NCI-H524 (cell line): ENCODE results near the gene FADS3.

ENCODE experiments used
- DNase-seq, 2 experiments: peaks; one replicate each; lab custom pipeline; 2025; lab: John Stamatoyannopoulos, UW

Gene FADS3

DNA sequence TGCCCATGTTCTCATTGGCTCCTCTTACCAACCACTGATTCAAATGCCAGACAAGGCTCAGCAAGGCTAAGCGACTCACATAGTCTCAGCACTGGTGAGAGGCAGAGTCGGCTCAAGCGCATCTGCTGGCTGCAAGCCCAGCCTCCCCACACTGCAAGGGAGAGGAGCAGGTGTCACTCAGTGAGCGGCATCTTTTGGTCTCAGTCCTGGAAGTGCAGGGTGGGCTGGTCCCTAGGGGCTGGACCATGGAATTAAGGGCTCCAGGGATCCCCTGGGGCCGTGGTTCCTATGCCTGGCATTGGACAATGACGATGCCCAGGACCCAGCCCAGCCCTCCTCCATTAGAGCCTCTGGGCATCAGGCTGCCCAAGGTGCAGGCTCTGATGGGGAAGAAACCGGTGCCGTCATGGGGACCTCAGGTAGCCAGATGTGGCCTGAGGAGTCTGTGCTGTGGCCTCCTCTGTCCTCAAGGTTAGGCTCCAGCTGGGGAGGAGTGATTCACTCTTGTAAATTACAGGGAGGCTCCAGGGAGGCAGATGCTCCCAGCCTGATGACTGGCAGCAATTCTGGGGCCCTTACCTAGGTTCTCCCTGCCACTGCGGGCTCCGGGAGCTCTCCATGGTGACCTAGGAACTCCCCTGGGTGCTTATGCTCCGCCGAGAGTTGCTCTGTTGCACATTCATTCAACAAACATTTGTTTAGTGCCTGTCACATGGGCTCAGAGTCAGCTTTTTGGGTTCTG is 35.2 kb downstream of the FADS3 start:
- no peak for DNase-seq

DNA sequence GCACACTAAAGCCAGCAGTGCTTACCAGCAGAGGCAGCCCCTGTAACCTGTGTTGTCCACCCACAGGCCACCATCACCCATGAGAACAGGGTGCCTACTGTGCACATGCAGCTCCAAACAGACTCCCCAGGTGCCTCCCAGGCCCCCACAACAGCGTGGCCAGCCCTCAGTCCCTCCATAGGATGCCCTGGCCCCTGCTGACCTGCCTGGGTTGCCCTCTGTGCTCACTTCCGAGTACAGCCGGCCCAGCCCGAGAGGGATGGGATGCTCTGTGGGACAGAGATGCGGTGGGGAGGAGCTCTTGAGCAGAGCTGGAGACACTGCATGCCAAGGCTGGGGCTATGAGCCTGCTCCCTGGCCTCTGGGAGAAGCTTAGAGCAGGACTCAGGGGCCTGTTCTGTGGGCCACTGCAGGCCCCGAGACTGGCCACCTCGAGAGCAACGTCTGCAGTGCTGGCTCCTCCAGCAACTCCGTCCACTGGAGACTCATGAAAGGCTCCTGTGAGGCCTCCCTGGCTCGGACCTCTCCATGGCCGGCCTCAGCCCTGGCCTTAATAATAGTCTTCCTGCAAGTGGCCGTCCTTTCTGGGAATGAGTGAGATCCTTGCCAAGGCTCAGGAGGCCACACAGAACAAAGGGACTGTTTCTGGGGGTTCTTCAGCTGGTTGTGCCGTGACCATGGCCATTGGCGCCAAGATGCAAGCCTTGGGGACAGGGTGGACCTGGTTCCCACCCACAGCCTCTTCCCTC is 36.2 kb downstream of the FADS3 start:
- no peak for DNase-seq

DNA sequence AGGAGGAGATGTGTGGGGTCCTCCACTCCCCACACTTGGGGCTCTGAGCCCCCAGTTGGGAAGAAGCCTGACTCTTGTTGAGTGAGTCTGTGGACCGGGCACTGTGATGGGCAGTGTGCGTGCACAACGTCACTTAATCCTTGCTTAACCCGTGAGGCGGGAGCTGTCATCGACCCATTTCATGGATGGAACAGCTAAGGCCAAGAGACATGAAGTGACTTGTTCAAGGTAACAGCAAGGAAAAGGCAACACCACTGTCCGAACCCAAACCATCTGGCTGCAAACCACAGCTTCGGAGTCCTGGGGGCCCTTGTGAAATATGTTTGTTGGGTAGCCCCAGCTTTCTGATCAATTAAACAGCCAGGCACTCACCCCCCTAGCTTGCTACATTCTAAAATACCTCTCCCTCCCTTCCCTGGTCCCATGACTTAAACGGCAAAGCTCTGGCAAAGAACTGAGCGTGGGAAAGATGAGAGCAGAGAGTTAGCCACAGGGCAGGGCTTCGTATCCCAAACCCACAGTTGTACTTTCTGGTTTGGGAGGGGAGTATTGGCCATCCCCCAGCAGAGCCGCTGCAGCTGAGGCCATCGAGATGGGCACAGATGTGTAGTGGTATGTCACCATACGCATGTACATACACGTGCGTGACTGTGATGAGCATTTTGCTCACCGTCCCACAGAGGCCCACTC is 37.0 kb downstream of the FADS3 start:
- DNase-seq = no peak

DNA sequence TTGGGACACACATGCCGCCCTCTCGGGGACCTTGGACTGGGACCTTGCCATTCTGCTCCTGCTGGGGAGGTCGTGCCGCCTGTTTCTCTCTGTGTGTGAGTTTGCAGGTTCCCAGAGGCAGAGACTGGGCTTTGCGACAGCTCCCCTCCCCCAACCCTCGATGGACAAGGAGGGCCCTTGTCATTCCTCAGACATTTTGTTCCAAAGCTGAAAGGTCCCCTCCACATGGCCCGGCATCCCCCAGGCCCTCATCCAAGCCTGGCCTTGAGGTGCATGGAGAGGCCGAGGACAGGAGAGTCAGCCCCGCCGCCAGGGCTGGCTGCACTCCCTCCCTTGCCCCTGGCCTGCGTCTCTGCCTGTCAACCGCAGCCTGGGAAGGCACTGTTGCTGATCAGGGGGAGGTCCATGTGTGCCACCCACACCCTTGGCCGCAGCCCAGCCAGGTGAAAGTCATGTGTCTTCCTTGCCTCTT is 37.6 kb downstream of the FADS3 start:
- DNase-seq = no peak

DNA sequence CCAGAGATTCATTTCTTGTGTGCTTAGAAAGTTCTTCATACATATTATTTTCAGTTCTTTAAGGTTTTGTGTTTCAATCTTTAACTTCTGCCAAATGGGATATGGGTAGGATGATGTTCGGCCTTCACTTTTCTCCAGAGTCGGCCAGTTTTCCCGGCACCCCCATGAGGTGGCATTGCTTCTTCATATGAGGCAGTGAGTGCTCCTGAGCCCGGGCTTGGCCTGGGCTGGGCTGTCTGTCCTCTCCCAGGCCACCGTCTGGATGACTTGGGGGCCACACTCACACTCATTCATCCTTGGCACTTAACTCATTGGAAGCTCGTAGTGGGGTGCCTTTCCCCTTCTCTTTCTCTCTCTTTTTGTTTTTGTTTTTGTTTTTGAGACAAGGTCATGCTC is 39.4 kb downstream of the FADS3 start:
- DNase-seq = no peak

DNA sequence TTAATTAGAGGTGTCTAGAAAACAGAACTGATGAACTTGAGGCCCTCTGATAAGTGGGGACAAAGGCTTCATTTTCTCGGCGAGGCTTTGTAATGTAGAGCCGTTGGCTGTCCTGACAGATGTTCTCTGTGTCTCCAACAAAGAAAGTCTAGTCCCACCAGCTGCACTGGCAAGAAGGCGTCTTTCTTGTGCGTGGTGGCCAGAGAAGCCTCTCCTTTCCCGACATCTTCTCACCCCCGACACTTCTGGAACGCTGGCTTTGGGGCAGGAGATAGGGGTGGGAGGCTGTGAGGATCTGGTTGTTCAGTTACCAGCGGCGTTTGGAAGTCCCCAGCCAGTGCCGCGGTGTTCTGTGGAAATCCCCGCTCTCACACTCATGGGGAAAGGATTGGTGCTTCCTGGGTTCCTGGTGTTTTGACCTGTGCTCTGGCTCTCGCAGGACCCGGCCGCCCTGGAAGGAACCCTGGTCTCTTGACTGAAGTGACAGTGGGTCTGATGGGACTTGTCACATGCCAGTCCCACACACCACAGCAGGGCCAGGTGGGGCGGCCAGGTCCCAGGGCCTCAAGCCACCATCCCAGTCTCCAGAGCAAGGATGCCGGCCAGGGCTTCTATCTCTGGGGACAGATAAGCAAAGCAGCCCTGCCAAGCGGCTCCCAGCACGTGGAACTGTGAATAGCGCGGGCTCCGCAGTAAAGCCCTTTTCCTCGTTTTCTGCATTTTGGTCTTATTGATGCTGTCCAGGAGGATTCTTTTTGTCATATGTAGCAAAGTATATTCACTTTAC is 40.0 kb downstream of the FADS3 start:
- DNase-seq = no peak

DNA sequence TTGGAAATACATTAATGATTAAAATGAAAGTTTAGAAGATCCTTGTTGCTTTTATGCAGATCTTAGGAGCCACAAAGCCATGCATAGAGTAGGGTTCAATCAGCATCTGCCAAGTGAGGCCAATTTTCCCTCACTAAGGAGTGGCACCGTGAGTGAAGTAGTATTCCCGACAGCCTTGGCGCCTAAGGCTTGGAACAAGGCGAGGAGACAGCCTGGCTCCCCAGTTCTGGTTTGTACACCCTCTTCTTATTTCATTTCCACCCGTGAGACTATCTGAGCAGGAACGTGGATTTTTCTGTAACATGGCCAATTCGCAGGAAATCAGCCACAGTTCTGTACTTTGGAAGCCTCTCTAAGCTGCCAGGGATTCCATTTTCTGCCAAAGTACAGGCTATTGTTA is 40.7 kb downstream of the FADS3 start:
- DNase-seq = no peak

DNA sequence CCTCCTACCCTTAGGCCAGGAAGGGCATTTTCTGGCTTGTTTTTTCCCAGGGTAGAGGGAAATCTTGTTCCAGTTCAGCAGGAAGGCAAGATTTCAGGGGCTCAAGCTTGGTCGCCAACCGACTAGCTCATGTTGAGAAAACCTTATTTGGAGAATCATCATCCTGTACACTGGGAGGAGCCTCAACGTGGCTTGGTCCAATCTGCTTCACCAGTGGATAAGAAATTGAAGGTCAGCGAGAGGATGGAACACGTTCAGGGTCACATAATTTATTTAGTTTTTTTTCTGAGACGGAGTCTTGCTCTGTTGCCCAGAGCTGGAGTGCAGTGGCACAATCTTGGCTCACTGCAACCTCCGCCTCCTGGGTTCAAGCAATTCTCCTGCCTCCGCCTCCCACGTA is 42.7 kb downstream of the FADS3 start:
- DNase-seq = no peak

DNA sequence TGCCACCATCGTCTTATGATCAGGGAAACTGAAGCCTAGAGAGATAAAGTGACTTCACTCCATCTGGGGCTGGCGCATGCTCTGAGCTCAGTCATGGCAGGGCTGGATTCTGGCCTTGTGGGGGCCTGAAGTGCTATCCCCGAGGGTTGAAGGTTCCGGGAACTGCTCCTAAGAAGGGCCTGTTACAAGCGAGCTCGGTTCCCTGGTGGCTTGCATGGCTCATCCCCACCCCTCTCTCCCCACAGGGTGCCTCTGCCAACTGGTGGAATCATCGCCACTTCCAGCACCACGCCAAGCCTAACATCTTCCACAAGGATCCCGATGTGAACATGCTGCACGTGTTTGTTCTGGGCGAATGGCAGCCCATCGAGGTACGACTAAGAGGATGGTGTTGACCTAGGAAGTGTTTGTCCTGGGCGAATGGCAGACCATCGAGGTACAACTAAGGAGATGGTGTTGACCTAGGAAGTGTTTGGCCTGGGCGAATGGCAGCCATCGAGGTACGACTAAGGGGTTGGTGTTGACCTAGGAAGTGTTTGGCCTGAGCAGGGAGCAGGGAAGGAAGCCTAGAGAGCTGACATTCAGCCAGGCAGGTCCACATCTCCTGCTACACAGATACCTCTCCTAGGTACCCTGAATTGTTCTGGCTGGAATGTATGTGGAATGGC is 43.3 kb downstream of the FADS3 start:
- DNase-seq = no peak

DNA sequence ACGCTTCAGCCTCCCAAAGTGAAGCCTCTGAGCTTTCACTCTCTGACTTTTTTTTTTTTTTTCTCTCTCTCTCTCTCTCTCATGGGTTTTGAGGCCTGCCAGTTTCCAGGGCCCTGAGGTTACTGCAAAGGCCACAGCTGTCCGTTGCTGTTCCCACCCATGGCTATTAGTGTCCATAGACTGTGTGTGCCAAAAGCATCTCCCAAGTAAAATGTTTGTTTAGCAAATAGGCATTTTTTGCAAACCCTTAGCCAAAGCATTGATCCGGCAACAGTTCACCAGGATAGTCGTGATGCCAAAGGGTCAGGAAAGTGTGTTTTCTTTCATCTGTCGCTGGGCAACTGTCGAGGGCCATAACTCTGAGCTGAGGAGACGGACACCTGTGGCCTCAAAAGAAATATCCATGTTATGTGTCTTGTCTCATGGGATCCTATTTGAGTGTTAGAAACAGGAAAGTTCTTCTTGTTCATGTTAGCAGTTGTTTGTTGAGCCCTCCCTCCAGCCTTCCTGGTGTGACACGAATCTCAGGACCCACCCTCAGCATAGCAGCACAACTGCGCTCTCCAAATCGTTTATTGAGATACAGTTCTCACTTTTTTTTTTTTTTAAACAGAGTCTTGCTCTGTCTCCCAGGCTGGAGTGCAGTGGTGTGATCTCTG is 44.9 kb downstream of the FADS3 start:
- no peak for DNase-seq

DNA sequence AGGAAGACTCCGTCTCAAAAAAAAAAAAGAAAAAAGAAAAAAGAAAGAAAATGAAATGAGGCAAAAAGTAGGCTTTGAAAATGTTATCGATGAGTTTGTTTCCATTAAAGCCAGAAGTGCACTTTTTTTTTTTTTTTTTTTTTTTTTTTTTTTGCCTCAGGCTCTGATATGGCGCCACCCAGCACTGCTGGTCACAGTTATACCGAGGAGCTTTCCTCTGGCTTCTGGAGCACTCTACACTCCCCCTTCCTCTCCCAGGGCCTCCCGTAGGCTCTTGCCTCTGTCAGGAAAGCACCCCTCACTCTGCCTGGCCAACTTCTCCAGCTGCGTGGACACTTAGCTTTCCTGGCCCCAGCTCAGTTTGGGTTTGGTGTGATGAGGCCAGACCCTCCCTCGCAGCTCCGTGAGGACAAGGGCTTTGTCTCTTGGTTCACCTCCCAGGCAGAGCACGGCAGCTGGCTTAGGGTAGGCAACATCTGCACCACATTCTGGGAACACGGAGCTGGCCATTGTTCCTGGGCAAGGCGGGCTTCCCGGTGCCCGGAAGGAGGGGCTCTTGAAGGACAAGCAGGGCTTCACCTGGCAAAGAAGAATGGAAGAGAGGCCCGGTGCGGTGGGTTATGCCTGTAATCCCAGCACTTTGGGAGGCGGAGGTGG is 46.3 kb downstream of the FADS3 start:
- no peak for DNase-seq

DNA sequence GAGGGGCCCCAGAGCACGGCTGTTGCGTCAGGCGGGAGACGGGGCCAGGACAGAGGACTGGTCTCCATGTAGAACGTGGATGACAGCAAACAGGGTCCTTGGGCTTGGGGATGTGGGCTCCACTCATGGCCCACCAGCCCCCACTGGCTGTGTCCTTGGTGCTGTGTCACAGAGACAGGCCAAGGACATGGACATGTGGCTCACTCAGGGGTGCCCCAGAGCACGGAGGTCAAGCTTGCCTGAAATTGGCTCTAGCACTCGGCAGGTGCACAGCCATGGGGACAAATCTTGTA is 48.9 kb downstream of the FADS3 start:
- no peak for DNase-seq

DNA sequence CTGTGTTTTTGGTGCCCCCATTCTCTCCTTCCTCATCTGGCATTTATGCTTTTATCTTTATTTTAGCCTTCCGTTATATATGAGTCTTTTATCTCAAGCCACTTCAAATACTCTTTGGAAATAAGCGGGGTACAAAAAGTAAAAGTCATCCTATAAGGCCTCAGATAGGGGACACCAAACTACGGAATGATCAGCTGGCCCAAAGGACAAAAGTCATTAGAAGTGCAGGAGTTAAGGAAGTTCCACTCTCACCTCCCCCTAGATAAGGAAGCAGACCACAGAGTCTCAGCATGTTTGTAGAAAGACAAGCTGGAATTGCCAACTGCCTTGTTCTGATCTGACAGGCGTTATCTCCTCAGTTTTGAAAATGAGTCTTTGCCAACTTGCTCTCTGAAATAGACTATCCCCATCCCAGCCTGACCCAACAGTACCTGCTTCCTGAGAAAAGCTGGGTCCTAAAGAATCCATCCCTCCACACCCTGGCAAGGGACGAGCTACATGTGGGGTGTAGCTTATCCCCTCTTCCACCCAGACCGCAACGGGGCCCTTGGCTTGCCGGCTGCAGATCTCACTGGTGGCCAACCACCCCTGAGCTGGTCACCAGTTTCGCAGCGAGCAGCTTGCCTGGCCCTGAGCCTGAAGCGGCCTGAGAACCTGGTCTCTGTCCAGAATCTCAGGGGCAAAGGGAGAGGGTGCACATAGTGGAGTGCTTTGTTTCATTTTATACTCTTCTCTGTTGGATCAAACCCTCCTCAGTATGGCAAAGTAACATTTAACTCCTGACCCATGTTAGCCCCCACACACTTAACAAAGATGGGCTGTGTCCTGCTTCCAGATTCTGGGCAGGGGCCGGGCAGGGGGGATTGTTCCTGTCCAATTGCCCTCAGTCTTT is 49.5 kb downstream of the FADS3 start:
- DNase-seq = no peak

DNA sequence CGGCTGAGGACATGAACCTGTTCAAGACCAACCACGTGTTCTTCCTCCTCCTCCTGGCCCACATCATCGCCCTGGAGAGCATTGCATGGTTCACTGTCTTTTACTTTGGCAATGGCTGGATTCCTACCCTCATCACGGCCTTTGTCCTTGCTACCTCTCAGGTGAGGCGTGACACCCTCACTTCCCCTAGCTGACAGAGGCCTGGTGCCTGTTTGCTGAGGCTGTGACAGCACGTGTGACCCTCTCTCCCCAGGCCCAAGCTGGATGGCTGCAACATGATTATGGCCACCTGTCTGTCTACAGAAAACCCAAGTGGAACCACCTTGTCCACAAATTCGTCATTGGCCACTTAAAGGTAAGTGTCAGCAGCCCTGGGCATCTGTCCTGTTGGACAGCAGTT is 51.0 kb downstream of the FADS3 start:
- no peak for DNase-seq

DNA sequence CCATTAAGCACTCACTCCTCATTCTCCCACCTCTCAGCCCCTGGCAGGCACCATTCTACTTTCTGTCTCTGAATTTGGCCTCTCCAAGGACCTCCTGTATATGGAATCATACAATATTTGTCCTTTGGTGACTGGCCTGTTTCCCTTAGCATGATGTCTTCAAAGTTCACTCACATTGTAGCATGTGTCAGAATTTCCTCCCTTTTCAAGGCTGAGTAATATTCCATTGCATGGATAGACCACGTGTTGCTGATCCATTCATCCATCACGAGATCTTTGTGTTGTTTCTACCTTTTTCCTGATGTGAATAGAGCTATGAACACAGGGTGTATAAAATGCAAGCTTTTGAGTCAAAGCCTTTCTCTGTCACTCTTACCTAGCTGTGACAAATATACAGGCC is 51.6 kb downstream of the FADS3 start:
- no peak for DNase-seq

DNA sequence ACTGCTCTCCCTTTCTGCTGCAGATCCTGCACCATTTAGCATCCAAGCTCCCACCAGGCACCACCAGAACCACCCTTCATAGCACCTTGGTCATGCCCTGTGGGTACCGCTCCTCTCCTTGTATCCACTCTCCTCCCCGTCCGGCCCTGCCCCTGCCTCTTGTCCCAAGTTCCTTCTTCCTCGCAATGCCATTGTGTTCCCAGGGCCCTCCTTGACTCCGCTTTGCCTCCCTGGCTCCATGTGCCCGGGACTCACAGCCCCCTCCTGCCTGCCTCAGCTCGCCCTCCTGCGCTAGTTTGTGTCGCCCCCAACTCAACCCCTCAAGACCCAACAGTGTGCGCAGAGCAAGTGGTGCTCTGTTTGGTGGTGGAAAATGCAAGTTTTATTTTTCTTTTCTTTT is 52.4 kb downstream of the FADS3 start:
- no peak for DNase-seq

DNA sequence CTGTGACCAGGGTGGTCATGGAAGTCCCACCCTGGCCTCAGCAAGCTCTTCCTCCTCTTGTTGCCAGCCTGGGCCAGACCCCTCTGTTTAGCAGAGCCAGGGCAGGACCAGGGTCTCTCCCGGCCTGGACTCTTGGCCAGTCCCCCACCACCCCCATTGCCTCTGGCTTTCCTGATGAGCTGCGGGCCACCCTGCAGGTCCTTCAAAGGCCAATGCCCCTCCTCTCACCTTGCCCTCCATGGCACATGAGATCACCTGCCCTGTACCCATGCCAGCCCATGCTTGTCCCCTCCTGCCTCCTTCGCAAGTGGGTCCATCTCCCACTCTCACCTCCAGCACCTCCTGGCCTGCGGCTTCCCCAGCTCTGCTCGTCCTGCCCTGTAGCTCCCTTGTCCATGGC is 52.8 kb downstream of the FADS3 start:
- no peak for DNase-seq

DNA sequence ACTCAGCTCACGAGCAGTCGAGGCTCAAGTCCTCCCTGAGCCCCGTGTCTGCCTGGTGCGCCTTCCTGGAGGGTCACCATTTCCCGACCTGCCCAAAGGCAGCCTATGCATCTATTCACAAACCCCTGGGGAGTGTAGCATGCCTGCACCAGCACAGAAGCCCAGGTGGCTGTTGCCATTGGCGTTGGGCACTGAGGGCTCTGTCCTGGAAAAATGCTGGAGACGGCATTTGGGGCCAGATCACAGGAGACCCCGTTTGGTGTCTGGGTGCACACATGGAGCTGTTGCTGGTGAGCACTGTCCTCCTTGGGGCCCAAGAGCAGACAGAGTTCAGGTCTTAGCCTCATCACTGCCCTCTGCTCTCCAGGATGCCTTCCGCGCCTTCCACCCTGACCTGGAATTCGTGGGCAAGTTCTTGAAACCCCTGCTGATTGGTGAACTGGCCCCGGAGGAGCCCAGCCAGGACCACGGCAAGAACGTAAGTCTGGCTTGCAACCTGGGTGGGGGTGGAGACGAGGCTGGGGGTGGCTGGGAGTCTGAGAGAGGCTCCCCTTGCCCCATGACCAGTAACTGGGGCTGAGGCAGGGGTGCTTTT is 53.8 kb downstream of the FADS3 start:
- DNase-seq = no peak

DNA sequence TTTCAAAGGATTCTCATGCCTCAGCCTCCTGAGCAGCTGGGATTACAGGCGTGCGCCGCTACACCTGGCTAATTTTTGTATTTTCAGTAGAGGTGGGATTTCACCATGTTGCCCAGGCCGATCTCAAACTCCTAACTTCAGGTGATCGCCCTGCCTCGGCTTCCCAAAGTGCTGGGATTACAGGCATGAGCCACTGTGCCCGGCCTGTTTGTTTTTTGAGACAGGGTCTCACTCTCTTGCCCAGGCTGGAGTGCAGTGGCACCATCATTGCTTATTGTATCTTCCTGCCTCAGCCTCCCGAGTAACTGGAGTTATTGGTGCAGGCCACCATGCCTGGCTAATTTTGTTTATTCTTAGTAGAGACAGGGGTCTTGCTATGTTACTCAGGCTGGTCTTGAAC is 55.2 kb downstream of the FADS3 start:
- DNase-seq = no peak
